ENCODE results near the gene PTF1A. TPM values are rescaled to one million over a fixed set of nuclear protein-coding genes. Genes with fewer than 3 reads are reported as not detected.

Gene PTF1A
- total and polyA plus RNA-seq, 10 donors, result not detected

- DNase-seq, result no peak
- TF ChIP-seq CTCF (IDR thresholded peaks at IDR 0.05 in 8 of 11, conservative IDR thresholded peaks at IDR 0.05 in 3 of 11), result no peak
- TF ChIP-seq POLR2AphosphoS5 (IDR thresholded peaks at IDR 0.05), result no peak
- TF ChIP-seq POLR2A (IDR thresholded peaks at IDR 0.05), result no peak
- no peak overlapping the region for H3K27ac ChIP-seq
- H3K27me3 ChIP-seq (replicated peaks in 1 of 7), result peaks cover 0 to 30% (median 0%) of the 10 kb centered on the region in 7 donors
- H3K9me3 ChIP-seq, result no peaks in the 10 kb centered on the region
- no peaks in the 10 kb centered on the region for H3K4me1 ChIP-seq
- intact Hi-C loops (cut with DNase I; ENCODE audit: low total_unique reads), result no loop called here
- no peak overlapping the region for H3K4me3 ChIP-seq
- H3K36me3 ChIP-seq, result no peaks in the 10 kb centered on the region
- 75 to 94% (median 84%) methylated on average over 4 of the region's 4 CpGs for WGBS, 5 donors
These were observed 42.0 kb upstream of the PTF1A start for GRCh38 chr10:23150091-23150490.

DNA sequence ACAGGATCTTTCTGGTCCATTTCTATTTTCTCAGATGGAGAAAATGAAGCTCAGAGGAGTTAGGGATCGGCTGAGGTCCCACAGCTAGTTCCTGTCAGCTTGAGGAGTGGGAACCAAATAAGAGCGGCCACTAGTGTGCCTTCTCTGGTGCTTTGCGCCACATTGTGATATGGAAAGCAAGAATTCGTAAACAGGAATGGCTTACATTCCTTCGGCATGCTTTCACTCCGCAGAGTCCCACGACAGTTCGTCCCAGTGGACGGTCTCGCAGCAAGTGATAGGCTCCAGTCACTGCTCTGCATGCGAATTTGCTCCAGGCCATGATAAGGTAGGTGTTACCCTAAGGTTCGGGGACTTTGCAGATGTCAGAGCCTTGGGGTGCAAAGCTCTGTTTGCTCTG is 41.5 kb upstream of the PTF1A start:
- Histone ChIP-seq H3K4me3 (no peak overlapping the region), H3K4me1 (no peaks in the 10 kb centered on the region), H3K27ac (no peak overlapping the region), H3K27me3 (replicated peaks in 1 of 7) (peaks cover 0 to 32% (median 0%) of the 10 kb centered on the region in 7 donors), H3K9me3 (no peaks in the 10 kb centered on the region), H3K36me3 (no peaks in the 10 kb centered on the region)
- WGBS, 5 donors, result 80 to 86% (median 84%) methylated on average over 12 of the region's 12 CpGs
- no peak for DNase-seq
- intact Hi-C loops (cut with DNase I; ENCODE audit: low total_unique reads), result no loop called here
- no peak for TF ChIP-seq CTCF (IDR thresholded peaks at IDR 0.05 in 8 of 11, conservative IDR thresholded peaks at IDR 0.05 in 3 of 11)
- no peak for TF ChIP-seq POLR2AphosphoS5 (IDR thresholded peaks at IDR 0.05)
- no peak for TF ChIP-seq POLR2A (IDR thresholded peaks at IDR 0.05)

GRCh38 chr10:23151071-23151470 is 41.0 kb upstream of the PTF1A start:
- H3K36me3 ChIP-seq, result no peaks in the 10 kb centered on the region
- WGBS, 5 donors, result 72 to 84% (median 76%) methylated on average over 7 of the region's 7 CpGs
- H3K27ac ChIP-seq, result no peak overlapping the region
- H3K9me3 ChIP-seq, result no peaks in the 10 kb centered on the region
- DNase-seq, result no peak
- peaks cover 0 to 32% (median 0%) of the 10 kb centered on the region in 7 donors for H3K27me3 ChIP-seq (replicated peaks in 1 of 7)
- no peak overlapping the region for H3K4me3 ChIP-seq
- intact Hi-C loops (cut with DNase I; ENCODE audit: low total_unique reads), result no loop called here
- no peaks in the 10 kb centered on the region for H3K4me1 ChIP-seq
- TF ChIP-seq POLR2AphosphoS5 (IDR thresholded peaks at IDR 0.05), result no peak
- no peak for TF ChIP-seq POLR2A (IDR thresholded peaks at IDR 0.05)

DNA sequence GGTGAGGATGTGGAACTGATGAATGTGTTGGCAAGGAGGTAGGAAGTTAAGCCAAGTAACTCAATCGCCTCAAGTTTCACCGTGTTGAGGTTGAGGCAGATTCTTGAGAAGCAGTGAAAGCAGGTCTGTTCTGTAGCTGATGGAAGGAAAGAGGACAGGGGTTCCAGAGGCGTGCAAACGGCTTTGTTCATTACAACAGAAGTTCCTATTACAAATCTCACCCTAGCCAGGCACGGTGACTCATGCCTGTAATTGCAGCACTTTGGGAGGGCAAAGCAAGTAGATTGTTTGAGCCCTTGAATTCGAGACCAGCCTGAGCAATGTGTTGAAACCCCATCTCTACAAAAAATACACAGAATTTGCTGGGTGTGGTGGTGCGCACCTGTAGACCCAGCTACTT is 36.9 kb upstream of the PTF1A start:
- no peaks in the 10 kb centered on the region for H3K9me3 ChIP-seq
- H3K4me1 ChIP-seq, result peaks cover 0 to 17% (median 8%) of the 10 kb centered on the region in 6 donors
- 77 to 93% (median 81%) methylated on average over 7 of the region's 7 CpGs for WGBS, 5 donors
- no peak overlapping the region for H3K4me3 ChIP-seq
- peaks cover 0 to 56% (median 0%) of the 10 kb centered on the region in 7 donors for H3K27me3 ChIP-seq (replicated peaks in 1 of 7)
- intact Hi-C loops (cut with DNase I; ENCODE audit: low total_unique reads), result no loop called here
- DNase-seq, result no peak
- TF ChIP-seq POLR2A (IDR thresholded peaks at IDR 0.05) (no peak), CTCF (IDR thresholded peaks at IDR 0.05 in 8 of 11, conservative IDR thresholded peaks at IDR 0.05 in 3 of 11) (no peak), POLR2AphosphoS5 (IDR thresholded peaks at IDR 0.05) (no peak)
- no peak overlapping the region for H3K27ac ChIP-seq
- H3K36me3 ChIP-seq, result no peaks in the 10 kb centered on the region

Data from spleen (tissue), 11 donors.